DND-41 (cell line): Measurements from ENCODE around the gene PPP6C.
"Not testable (repeated sequence)": the region's sequence is repeated elsewhere in the genome, so short reads cannot be mapped to it uniquely, and the experiment has no call there.

ENCODE experiments used
- ATAC-seq: fragments of 200-7000 bp; cut with Tn5 transposase; 3 replicates; pipeline ENCODE4 v1.9.1; 2021; ENCODE audit warnings: low read depth; ENCODE audit not compliant: insufficient read depth
- DNase-seq: peaks from one replicate; pipeline ENCODE4 v3.0.0-alpha.2; 2020
- H2AFZ ChIP-seq: 2 replicates; pipeline ENCODE4 v1.6.0; 2012; ENCODE audit warnings: low read depth, low read length
- H3K27ac ChIP-seq: 2 replicates; pipeline ENCODE4 v1.5.1; 2012; ENCODE audit warnings: low read length, inconsistent platforms
- H3K27me3 ChIP-seq: fragments of 200-600 bp; sonication (generic); 2 replicates; pipeline ENCODE4 v1.6.0; 2012; ENCODE audit warnings: low read length, mild to moderate bottlenecking, inconsistent platforms; ENCODE audit not compliant: insufficient read depth, poor library complexity
- H3K36me3 ChIP-seq: 2 replicates; pipeline ENCODE4 v1.5.1; 2012; ENCODE audit warnings: low read length, inconsistent platforms; ENCODE audit not compliant: insufficient read depth
- H3K4me1 ChIP-seq: 2 replicates; pipeline ENCODE4 v1.5.1; 2012; ENCODE audit warnings: mild to moderate bottlenecking, low read length; ENCODE audit not compliant: insufficient read depth
- H3K4me2 ChIP-seq: 2 replicates; pipeline ENCODE4 v1.6.0; 2012; ENCODE audit warnings: mild to moderate bottlenecking, moderate library complexity, low read length, inconsistent platforms; ENCODE audit not compliant: insufficient read depth
- H3K4me3 ChIP-seq, 2 experiments: fragments of 200-600 bp in 1 of 2; shearing (Covaris generic) in 1 of 2; 2 replicates each; pipeline ENCODE4 v1.5.1; 2012 to 2016; ENCODE audit warnings: inconsistent platforms in 2 of 2, low read length in 2 of 2, mild to moderate bottlenecking in 2 of 2, low read depth in 1 of 2, moderate library complexity in 1 of 2
- H3K79me2 ChIP-seq: 2 replicates; pipeline ENCODE4 v1.6.0; 2012; ENCODE audit warnings: low read length, inconsistent platforms; ENCODE audit not compliant: insufficient read depth
- H3K9ac ChIP-seq: 2 replicates; pipeline ENCODE4 v1.6.0; 2012; ENCODE audit warnings: low read depth, mild to moderate bottlenecking, inconsistent platforms, low read length, moderate library complexity
- H3K9me3 ChIP-seq: 2 replicates; pipeline ENCODE4 v1.5.1; 2012; ENCODE audit warnings: low read length, moderate library complexity, mild to moderate bottlenecking, inconsistent platforms; ENCODE audit not compliant: insufficient read depth, severe bottlenecking
- H4K20me1 ChIP-seq: 2 replicates; pipeline ENCODE4 v1.6.0; 2012; ENCODE audit warnings: low read length; ENCODE audit not compliant: insufficient read depth
- EZH2 ChIP-seq: IDR thresholded peaks from 3 replicates; pipeline ENCODE4 v1.6.1; 2012; ENCODE audit warnings: borderline replicate concordance, low read depth, mild to moderate bottlenecking, moderate library complexity, low read length, inconsistent platforms; ENCODE audit not compliant: severe bottlenecking
- TF ChIP-seq, protein P1 (sequence below): IDR thresholded peaks from 2 replicates; pipeline ENCODE4 v1.5.1; 2012; ENCODE audit warnings: borderline replicate concordance, low read length, moderate library complexity, mild to moderate bottlenecking; ENCODE audit not compliant: poor library complexity, severe bottlenecking; ENCODE audit errors: extremely low read depth

The PPP6C gene

DNA sequence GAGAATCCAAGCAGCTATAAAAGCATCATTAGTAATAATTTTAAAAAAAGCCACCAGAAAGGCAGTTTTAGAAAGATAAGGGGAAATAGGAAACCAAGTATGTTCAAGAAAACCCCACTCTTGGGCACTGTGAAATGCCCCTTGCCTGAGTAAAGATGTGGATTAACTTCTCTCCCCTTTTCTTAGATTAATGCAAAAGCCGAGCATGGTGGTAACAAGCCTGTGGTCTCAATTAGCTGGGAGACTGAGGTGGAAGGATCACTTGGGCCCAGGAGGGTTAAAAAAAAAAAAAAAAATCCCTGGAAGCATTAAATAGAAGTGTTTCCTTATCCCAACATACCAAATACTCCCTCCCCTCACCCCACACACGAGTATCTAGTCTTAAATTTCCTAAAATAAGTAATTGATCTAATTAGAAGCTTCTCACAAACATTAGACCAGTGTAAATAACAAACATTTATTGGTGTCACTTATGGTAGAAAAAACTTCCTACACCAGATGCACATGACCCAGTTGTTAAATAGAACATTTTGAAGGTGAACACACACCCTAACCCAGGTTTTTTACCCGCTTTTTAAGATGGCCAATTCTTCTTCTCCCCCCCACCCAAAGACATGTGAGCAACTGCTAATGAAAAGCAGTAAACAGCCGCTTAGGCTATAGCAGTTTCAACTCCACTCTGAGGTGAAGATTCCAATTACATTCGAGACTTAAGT is 46.4 kb upstream of the PPP6C start:
- peaks cover 27% of the 10 kb centered on the region for H4K20me1 ChIP-seq

DNA sequence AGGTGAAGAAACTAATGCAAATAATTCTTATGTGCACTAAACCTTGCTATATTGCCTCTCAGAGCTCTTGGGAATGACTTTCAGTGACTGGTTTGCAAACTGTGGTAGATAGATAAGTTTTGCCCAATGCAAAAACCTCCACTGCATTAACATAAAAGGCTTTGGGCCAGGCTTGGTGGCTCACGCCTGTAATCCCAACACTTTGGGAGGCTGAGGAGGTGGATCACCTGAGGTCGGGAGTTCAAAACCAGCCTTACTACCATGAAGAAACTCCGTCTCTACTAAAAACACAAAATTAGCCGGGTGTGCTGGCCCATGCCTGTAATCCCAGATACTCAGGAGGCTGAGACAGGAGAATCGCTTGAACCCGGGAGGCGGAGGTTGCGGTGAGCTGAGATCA is 44.5 kb upstream of the PPP6C start:
- H3K36me3 ChIP-seq: peaks cover 60% of the 10 kb centered on the region
- H3K9ac ChIP-seq: not testable (repeated sequence)

More for the DNA sequence above, 46.4 kb upstream of the PPP6C start:
- Histone ChIP-seq H3K4me3 (no peak overlapping the region), H3K9me3 (no peaks in the 10 kb centered on the region), H3K36me3 (peaks cover 74% of the 10 kb centered on the region), H3K4me1 (peaks cover 38% of the 10 kb centered on the region), H3K4me2 (peak overlapping the region; percentile 97; the same call in 1 of the 2 replicates), H3K27ac (no peak overlapping the region), H3K79me2 (peaks cover 57% of the 10 kb centered on the region), H2AFZ (no peak overlapping the region), H3K27me3 (no peaks in the 10 kb centered on the region), H3K9ac (no peak overlapping the region)
- DNase-seq (no peak), ATAC-seq (no peak)
- TF ChIP-seq EZH2: no peak
- TF ChIP-seq, protein P1, sequence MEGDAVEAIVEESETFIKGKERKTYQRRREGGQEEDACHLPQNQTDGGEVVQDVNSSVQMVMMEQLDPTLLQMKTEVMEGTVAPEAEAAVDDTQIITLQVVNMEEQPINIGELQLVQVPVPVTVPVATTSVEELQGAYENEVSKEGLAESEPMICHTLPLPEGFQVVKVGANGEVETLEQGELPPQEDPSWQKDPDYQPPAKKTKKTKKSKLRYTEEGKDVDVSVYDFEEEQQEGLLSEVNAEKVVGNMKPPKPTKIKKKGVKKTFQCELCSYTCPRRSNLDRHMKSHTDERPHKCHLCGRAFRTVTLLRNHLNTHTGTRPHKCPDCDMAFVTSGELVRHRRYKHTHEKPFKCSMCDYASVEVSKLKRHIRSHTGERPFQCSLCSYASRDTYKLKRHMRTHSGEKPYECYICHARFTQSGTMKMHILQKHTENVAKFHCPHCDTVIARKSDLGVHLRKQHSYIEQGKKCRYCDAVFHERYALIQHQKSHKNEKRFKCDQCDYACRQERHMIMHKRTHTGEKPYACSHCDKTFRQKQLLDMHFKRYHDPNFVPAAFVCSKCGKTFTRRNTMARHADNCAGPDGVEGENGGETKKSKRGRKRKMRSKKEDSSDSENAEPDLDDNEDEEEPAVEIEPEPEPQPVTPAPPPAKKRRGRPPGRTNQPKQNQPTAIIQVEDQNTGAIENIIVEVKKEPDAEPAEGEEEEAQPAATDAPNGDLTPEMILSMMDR: no peak

DNA sequence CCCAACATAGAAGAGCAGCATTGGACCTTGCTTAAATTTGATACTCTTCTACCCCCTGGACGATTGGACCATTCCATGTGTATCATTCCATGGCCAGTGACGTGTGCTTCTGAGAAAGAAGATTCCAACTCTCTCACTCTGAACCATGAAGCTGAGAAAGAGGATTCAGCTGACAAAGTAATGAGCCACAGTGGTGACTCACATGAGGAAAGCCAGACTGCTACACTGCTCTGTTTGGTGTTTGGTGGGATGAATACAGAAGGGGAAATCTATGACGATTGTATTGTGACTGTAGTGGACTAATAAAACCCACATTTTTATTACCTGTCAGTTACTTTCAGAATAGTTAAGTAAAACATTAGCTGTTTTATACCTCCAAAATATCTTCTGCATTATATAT is 44.1 kb upstream of the PPP6C start:
- Histone ChIP-seq H3K9ac (no peak overlapping the region), H3K36me3 (peaks cover 56% of the 10 kb centered on the region), H3K4me3 (no peak overlapping the region), H2AFZ (no peak overlapping the region), H3K4me2 (no peak overlapping the region), H4K20me1 (peaks cover 8% of the 10 kb centered on the region; the same call in 1 of the 2 replicates), H3K4me1 (peaks cover 21% of the 10 kb centered on the region), H3K79me2 (peaks cover 34% of the 10 kb centered on the region), H3K27ac (no peak overlapping the region), H3K9me3 (no peaks in the 10 kb centered on the region), H3K27me3 (no peaks in the 10 kb centered on the region)
- TF ChIP-seq EZH2: no peak
- TF ChIP-seq, protein P1: no peak
- DNase-seq (no peak), ATAC-seq (peak; percentile 41; the same call in 2 of the 3 replicates)

More for the DNA sequence above, 44.5 kb upstream of the PPP6C start:
- H3K4me2 ChIP-seq, H3K27ac ChIP-seq, DNase-seq, H3K9me3 ChIP-seq, H3K4me3 ChIP-seq, H2AFZ ChIP-seq, H3K27me3 ChIP-seq, ATAC-seq: not testable (repeated sequence)
- H3K4me1 ChIP-seq: peaks cover 25% of the 10 kb centered on the region
- H4K20me1 ChIP-seq: peaks cover 12% of the 10 kb centered on the region
- peaks cover 39% of the 10 kb centered on the region for H3K79me2 ChIP-seq

DNA sequence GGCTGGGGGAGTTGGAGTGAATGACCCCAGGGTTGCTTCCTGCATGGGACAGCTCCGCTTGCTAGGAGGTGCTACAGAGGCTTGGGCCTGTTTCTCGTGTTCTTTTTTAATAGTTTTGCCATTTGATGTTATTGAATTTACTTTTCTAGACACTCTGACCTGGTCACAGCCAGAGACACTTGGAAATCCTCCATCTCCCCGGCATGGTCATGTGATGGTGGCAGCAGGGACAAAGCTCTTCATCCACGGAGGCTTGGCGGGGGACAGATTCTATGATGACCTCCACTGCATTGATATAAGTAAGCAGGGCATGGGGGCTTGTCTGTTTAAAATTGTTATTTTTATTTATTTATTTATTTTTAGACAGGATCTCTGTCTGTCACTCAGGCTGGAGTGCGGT is 38.2 kb upstream of the PPP6C start:
- no peak for TF ChIP-seq EZH2
- TF ChIP-seq, protein P1: no peak
- Histone ChIP-seq H4K20me1 (no peaks in the 10 kb centered on the region), H3K9ac (no peak overlapping the region), H3K4me1 (no peaks in the 10 kb centered on the region), H3K27ac (no peak overlapping the region), H3K9me3 (no peaks in the 10 kb centered on the region), H2AFZ (no peak overlapping the region), H3K4me3 (no peak overlapping the region), H3K27me3 (no peaks in the 10 kb centered on the region), H3K79me2 (no peaks in the 10 kb centered on the region), H3K36me3 (peaks cover 10% of the 10 kb centered on the region; the same call in 1 of the 2 replicates), H3K4me2 (no peak overlapping the region)
- ATAC-seq (no peak), DNase-seq (no peak)

DNA sequence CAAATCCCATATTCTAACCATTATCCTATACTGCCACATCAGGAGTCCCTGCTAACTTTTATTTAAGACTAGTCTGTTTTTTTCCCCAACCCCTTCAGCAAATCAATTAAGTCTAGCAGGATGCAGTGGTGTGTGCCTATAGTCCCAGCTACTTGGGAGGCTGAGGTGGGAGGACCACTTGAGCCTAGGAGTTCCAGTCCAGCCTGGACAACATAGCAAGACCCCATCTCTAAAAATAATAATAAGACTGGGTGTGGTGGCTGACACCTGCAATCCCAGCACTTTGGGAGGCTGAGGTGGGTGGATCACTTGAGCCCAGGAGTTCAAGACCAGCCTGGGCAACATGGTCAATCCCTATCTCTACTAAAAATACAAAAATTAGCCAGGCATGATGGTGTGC is 35.3 kb upstream of the PPP6C start:
- ATAC-seq, H3K79me2 ChIP-seq, H3K9me3 ChIP-seq, DNase-seq, H3K4me1 ChIP-seq, H3K4me2 ChIP-seq, H3K4me3 ChIP-seq, H4K20me1 ChIP-seq, H3K27me3 ChIP-seq, H2AFZ ChIP-seq, H3K27ac ChIP-seq, H3K9ac ChIP-seq, H3K36me3 ChIP-seq: not testable (repeated sequence)
